Panc1 (cell line): ENCODE data around the gene DPEP2.

Experiments used
- CTCF ChIP-seq: fragments of 450-650 bp; IDR thresholded peaks from 2 replicates; pipeline ENCODE4 v1.5.1; 2017; ENCODE audit warnings: mild to moderate bottlenecking
- POLR2AphosphoS5 ChIP-seq: IDR thresholded peaks from 2 replicates; pipeline ENCODE4 v1.6.1; 2012; ENCODE audit warnings: mild to moderate bottlenecking, low read depth, low read length, moderate library complexity
- REST ChIP-seq, 2 experiments: IDR thresholded peaks; 2 replicates each; pipeline ENCODE4 v1.6.1; 2011 to 2012; ENCODE audit warnings: low read depth in 2 of 2, control low read depth in 1 of 2, low read length in 1 of 2, mild to moderate bottlenecking in 1 of 2, moderate library complexity in 1 of 2; ENCODE audit not compliant: insufficient read depth in 1 of 2

- TF ChIP-seq CTCF (no peak), POLR2AphosphoS5 (no peak), REST (IDR thresholded peaks at IDR 0.05; ENCODE audit: insufficient read depth in 1 of 2, low read depth in 2 of 2, low read length in 1 of 2) (no peak)
These were observed 6.6 kb upstream of the DPEP2 start for GRCh38 chr16:68005786-68006286.
